CD4-positive, alpha-beta T cell treated with Interleukin-6 at 100 ng/mL for 8 hours (primary cell): ENCODE data around the gene MCF2L.

ENCODE experiments used
- DNase-seq: peaks from one replicate; pipeline ENCODE4 v3.0.0-alpha.2; 2020; ENCODE audit warnings: mixed read lengths, low spot score

Gene MCF2L

GRCh38 chr13:113084094-113084942 lies 115.3 kb downstream of the MCF2L start:
- no peak for DNase-seq

- no peak for DNase-seq
These were observed 116.0 kb downstream of the MCF2L start for GRCh38 chr13:113084943-113085540.

GRCh38 chr13:113086031-113086750 lies 117.2 kb downstream of the MCF2L start:
- no peak for DNase-seq

- no peak for DNase-seq
These were observed 118.2 kb downstream of the MCF2L start for GRCh38 chr13:113086991-113087922.

GRCh38 chr13:113087923-113088690 lies 119.1 kb downstream of the MCF2L start:
- DNase-seq = no peak

GRCh38 chr13:113088691-113089020 lies 119.6 kb downstream of the MCF2L start:
- DNase-seq = no peak

- no peak for DNase-seq
These were observed 120.8 kb downstream of the MCF2L start for GRCh38 chr13:113089693-113090414.

GRCh38 chr13:113090415-113090770 lies 121.4 kb downstream of the MCF2L start:
- no peak for DNase-seq

- no peak for DNase-seq
These were observed 121.8 kb downstream of the MCF2L start for GRCh38 chr13:113090806-113091205.

- DNase-seq = no peak
These were observed 122.3 kb downstream of the MCF2L start for GRCh38 chr13:113091211-113091771.

- no peak for DNase-seq
These were observed 123.1 kb downstream of the MCF2L start for GRCh38 chr13:113091891-113092775.

- DNase-seq = no peak
These were observed 124.0 kb downstream of the MCF2L start for GRCh38 chr13:113092776-113093579.

GRCh38 chr13:113093580-113094409 lies 124.8 kb downstream of the MCF2L start:
- DNase-seq = no peak

GRCh38 chr13:113094410-113094800 lies 125.4 kb downstream of the MCF2L start:
- no peak for DNase-seq

GRCh38 chr13:113095146-113096051 lies 126.4 kb downstream of the MCF2L start:
- no peak for DNase-seq

GRCh38 chr13:113096052-113096744 lies 127.2 kb downstream of the MCF2L start:
- no peak for DNase-seq
